SU-DHL-6 (cell line): ENCODE results near the gene TACR1.

Experiments used
- EZH2phosphoT487 ChIP-seq: fragments of 200-600 bp; sonication (generic), shearing (Covaris generic); conservative IDR thresholded peaks from 2 replicates; pipeline ENCODE4 v1.6.1; 2018; ENCODE audit warnings: mild to moderate bottlenecking, antibody characterized with exemption, low read length, moderate library complexity, mixed read lengths
- TF ChIP-seq, protein P1 (sequence below): fragments of 200-600 bp; sonication (generic); IDR thresholded peaks from one replicate; pipeline ENCODE4 v1.5.1; 2017; ENCODE audit warnings: antibody characterized with exemption, mild to moderate bottlenecking, low read length, moderate library complexity; ENCODE audit not compliant: insufficient read depth, poor library complexity, severe bottlenecking

DNA sequence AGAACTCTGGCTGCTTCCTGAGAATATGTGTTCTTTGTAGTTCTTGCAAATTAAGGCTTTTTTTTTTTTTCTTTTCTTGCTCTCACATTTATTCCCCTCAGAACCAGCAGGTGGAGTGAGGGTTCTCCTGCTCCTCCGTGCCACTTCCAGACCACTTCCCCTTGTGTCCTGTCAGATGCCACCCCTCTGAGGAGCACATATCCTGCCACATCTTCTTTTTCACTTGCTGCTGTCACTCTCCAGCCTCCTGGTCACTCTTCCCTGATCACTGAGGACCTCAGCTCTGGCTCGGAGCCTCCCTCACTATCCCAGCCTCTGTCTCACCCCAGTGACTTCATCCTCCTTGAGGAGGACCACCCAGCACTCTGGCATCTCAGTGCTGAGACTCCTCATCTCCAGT lies 100.5 kb downstream of the TACR1 start:
- TF ChIP-seq EZH2phosphoT487 = no peak
- TF ChIP-seq, protein P1, sequence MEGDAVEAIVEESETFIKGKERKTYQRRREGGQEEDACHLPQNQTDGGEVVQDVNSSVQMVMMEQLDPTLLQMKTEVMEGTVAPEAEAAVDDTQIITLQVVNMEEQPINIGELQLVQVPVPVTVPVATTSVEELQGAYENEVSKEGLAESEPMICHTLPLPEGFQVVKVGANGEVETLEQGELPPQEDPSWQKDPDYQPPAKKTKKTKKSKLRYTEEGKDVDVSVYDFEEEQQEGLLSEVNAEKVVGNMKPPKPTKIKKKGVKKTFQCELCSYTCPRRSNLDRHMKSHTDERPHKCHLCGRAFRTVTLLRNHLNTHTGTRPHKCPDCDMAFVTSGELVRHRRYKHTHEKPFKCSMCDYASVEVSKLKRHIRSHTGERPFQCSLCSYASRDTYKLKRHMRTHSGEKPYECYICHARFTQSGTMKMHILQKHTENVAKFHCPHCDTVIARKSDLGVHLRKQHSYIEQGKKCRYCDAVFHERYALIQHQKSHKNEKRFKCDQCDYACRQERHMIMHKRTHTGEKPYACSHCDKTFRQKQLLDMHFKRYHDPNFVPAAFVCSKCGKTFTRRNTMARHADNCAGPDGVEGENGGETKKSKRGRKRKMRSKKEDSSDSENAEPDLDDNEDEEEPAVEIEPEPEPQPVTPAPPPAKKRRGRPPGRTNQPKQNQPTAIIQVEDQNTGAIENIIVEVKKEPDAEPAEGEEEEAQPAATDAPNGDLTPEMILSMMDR = peak; percentile 27
